Neural crest cell (in vitro differentiated cells): ENCODE measurements around the gene PDZRN3. TPM values are rescaled to one million over a fixed set of nuclear protein-coding genes. Genes with fewer than 3 reads are reported as not detected.

Experiments used
- DNase-seq: peaks from one replicate; pipeline ENCODE4 v3.0.0; 2021; ENCODE audit warnings: low read depth, mixed read lengths, low spot score
- H3K27ac Mint-ChIP-seq: one replicate; pipeline ENCODE4 v1.8.0; 2021; ENCODE audit warnings: mild to moderate bottlenecking, mixed read lengths; ENCODE audit not compliant: unreplicated experiment
- H3K27me3 Mint-ChIP-seq: 2 replicates; pipeline ENCODE4 v1.8.0; 2021; ENCODE audit warnings: low read depth, mild to moderate bottlenecking, mixed read lengths
- H3K36me3 Mint-ChIP-seq: 2 replicates; pipeline ENCODE4 v1.8.0; 2021; ENCODE audit warnings: low read depth, mild to moderate bottlenecking, mixed read lengths
- H3K4me1 Mint-ChIP-seq: 2 replicates; pipeline ENCODE4 v1.8.0; 2021; ENCODE audit warnings: mixed read lengths
- H3K4me3 Mint-ChIP-seq: one replicate; pipeline ENCODE4 v1.8.0; 2021; ENCODE audit warnings: mild to moderate bottlenecking, mixed read lengths
- H3K9me3 Mint-ChIP-seq: 2 replicates; pipeline ENCODE4 v1.8.0; 2021; ENCODE audit warnings: mixed read lengths
- CTCF ChIP-seq: fragments of 200-600 bp; sonication (generic); conservative IDR thresholded peaks from 2 replicates; pipeline ENCODE4 v1.5.0; 2021; ENCODE audit warnings: antibody characterized with exemption, mild to moderate bottlenecking
- total RNA-seq: library from RNA; stranded (reverse); gene quantifications from 2 replicates; pipeline ENCODE4 v1.2.1, GENCODE V29; 2021

The PDZRN3 gene
- total RNA-seq, 1 donor from 2014 or later: 12.2 TPM

DNA sequence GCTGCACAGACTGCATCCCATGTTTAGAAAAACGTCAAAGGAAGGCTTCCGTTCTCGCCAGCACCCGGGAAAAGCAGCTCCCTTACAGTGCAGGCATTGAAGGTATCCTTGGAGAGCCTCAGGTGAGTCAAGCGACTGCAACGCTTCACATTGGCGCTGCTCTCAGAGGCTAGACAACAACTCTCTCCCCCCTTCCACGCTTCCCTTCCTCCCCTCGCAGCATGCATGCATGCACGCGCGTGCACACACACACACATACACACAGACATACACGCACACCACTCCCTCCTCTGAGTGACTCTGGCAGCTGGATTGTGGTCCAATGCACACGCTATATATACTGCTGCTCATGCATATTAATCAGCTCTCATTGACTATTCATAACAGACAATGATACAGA, 191.1 kb downstream of the PDZRN3 start:
- no peaks in the 10 kb centered on the region for H3K27me3 Mint-ChIP-seq
- no peaks in the 10 kb centered on the region for H3K9me3 Mint-ChIP-seq
- no peak overlapping the region for H3K4me3 Mint-ChIP-seq
- TF ChIP-seq CTCF: no peak
- H3K27ac Mint-ChIP-seq: no peak overlapping the region
- no peak for DNase-seq
- H3K4me1 Mint-ChIP-seq: peaks cover 38% of the 10 kb centered on the region
- no peaks in the 10 kb centered on the region for H3K36me3 Mint-ChIP-seq

GRCh38 chr3:73433079-73433478, 191.7 kb downstream of the PDZRN3 start:
- DNase-seq: no peak
- TF ChIP-seq CTCF: no peak
- no peak overlapping the region for H3K4me3 Mint-ChIP-seq
- H3K9me3 Mint-ChIP-seq: no peaks in the 10 kb centered on the region
- no peak overlapping the region for H3K27ac Mint-ChIP-seq
- H3K36me3 Mint-ChIP-seq: no peaks in the 10 kb centered on the region
- H3K4me1 Mint-ChIP-seq: peaks cover 32% of the 10 kb centered on the region
- no peaks in the 10 kb centered on the region for H3K27me3 Mint-ChIP-seq

- DNase-seq: no peak
- H3K9me3 Mint-ChIP-seq: no peaks in the 10 kb centered on the region
- H3K27me3 Mint-ChIP-seq: no peaks in the 10 kb centered on the region
- H3K4me1 Mint-ChIP-seq: peaks cover 30% of the 10 kb centered on the region
- TF ChIP-seq CTCF: peak; percentile 38
- H3K4me3 Mint-ChIP-seq: no peak overlapping the region
- no peaks in the 10 kb centered on the region for H3K36me3 Mint-ChIP-seq
- H3K27ac Mint-ChIP-seq: no peak overlapping the region
Observed at GRCh38 chr3:73432706-73433032, 192.1 kb downstream of the PDZRN3 start.

DNA sequence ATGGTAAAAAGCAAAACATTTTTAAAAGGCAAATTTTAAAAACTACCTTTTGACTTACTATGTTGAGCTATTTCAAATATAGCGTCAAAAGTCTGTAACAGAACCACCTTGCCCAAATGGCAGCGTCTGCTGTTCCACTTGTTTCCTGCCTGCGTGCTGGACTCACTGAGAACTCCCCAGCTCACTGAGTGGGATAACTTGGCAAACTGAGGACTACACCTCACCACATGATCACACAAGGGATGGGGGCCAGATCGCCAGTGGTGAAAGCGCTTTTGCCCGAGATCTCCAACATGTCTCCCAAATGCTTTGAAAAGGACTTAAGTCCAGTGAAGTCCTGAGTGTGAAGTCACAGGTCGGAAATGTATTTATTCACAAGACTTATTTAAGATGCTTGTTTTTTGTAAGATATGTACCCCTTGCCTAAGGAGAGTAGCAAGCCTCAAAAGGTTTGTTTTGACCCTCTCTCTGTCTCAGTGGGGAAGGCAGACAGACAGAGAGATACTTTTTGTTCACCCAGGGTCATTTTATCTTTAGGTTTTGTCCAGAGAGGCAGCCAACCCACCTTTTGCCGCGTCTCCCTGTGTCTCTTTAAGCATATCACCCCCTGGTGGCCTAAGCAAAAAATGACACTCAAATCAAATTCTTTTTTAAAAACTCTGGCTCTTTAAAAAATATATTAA, 192.6 kb downstream of the PDZRN3 start:
- H3K36me3 Mint-ChIP-seq: no peaks in the 10 kb centered on the region

DNA sequence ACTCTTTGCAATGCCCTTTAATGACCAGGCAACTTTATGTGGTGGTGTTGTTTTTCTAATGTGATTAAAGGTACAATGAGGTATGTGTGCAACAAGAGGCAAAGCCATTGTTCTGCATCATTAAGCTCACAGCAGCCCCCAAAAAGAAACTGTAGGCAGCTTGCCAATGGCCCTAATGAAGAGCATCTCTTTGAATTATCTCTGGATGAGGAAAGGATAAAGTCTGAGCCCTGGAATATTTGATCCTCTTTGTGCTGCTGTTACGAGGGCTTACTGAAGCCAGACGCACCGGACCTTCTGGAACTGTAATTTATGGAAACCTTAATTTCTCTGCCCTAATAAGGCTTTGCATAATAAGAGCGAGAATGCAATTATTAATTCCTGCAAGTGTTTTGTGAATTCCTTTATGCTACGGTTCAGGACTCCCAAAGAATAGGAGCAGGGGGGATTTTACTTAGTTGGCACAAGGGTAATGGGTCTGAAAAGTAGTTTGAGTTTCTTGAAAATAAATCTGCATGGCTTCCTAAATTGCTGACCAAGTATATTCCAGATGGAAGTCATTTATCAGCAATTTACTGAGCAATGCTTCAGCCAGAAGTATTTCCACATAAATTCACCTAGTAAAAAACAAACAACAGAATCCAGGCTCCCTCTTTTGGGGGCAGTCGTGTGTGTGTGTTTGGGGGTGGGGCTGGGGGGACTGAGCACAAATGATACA, 193.4 kb downstream of the PDZRN3 start:
- Mint-ChIP-seq H3K27ac (no peak overlapping the region), H3K9me3 (no peaks in the 10 kb centered on the region), H3K36me3 (no peaks in the 10 kb centered on the region), H3K27me3 (no peaks in the 10 kb centered on the region), H3K4me1 (peaks cover 32% of the 10 kb centered on the region), H3K4me3 (no peak overlapping the region)
- DNase-seq: no peak
- TF ChIP-seq CTCF: no peak

More for the DNA sequence above, 192.6 kb downstream of the PDZRN3 start:
- Mint-ChIP-seq H3K27me3 (no peaks in the 10 kb centered on the region), H3K9me3 (no peaks in the 10 kb centered on the region), H3K4me1 (peaks cover 29% of the 10 kb centered on the region), H3K27ac (no peak overlapping the region), H3K4me3 (no peak overlapping the region)
- no peak for DNase-seq
- TF ChIP-seq CTCF: peak; percentile 90
